IPS-18c (cell line): ENCODE measurements around the gene ACAD10.
A peak's percentile ranks its signal among the peaks of the same experiment; 100 is the strongest.
"Not testable (repeated sequence)": the region's sequence is repeated elsewhere in the genome, so short reads cannot be mapped to it uniquely, and the experiment has no call there.

ENCODE experiments used
- H3K4me3 ChIP-seq: 2 replicates; pipeline ENCODE4 v1.7.0; 2013; ENCODE audit warnings: low read depth, mild to moderate bottlenecking, low read length, moderate library complexity; ENCODE audit not compliant: insufficient read depth
- H3K9me3 ChIP-seq: one replicate; pipeline ENCODE4 v1.6.1; 2013; ENCODE audit warnings: mild to moderate bottlenecking, low read length, moderate library complexity; ENCODE audit not compliant: control insufficient read depth, insufficient read depth

The ACAD10 gene

DNA sequence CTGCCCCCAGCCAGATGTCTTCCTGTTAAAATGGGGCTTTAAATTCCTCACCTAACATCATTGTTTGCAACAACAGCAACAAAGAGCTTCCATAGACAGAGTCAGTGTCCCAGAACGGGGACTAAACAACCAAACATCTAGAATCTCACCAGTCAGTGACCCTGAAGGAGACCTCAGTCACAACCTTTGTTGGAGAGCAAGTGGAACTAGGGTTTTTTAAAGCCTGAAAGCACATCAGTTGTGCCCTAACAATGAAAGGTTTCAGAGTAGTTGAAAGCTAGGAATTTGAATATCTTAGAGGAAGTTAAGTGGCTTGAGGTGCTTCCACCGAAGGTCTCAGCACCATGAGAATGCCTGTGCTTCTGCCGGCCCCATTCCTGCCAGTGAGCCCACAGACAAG, 75.9 kb downstream of the ACAD10 start:
- no peaks in the 10 kb centered on the region for H3K9me3 ChIP-seq
- H3K4me3 ChIP-seq: no peak overlapping the region

DNA sequence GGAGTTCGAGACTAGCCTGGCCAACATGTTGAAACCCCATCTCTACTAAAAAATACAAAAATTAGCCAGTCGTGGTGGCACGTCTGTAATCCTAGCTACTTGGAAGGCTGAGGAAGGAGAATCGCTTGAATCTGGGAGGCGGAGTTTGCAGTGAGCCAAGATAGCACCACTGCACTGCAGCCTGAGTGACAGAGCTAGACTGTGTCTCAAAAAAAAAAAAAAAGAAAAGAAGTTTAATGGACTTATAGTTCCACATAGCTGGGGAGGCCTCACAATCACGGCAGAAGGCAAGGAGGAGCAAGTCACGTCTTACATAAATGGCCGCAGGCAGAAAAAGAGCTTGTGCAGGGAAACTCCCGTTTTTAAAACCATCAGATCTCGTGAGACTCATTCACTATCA, 77.7 kb downstream of the ACAD10 start:
- not testable (repeated sequence) for H3K9me3 ChIP-seq, H3K4me3 ChIP-seq

DNA sequence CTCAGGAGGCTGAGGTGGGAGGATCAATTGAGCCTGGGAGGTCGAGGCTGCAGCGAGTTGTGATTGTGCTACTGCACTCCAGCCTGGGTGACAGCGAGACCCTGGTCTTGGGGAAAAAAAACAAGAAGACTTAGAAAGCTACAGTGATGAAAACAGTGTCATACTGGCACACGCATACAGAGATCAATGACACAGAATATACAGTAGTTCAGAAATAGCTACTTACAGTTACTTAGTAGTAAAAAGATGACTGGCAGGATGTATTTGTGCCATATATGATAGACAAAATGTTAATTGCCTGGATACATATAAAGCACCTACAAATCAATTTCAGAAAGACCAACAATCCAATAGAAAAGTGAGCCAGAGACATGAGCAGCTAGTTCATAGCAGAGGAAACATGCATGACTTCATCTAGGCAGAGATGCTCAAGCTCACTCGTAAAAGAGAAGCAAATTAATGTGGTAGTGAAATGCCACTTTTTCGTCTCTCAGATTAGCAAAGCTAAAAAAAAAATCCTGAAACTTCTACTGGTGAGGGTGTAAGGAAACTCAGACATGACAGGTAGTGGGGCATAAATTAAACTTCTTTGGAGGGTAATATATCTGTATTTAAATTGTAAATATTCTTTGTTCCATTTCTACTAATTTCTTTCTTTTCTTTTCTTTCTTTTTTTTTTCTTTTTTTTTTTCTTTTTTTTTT, 78.4 kb downstream of the ACAD10 start:
- Histone ChIP-seq H3K9me3 (no peaks in the 10 kb centered on the region), H3K4me3 (no peak overlapping the region)

DNA sequence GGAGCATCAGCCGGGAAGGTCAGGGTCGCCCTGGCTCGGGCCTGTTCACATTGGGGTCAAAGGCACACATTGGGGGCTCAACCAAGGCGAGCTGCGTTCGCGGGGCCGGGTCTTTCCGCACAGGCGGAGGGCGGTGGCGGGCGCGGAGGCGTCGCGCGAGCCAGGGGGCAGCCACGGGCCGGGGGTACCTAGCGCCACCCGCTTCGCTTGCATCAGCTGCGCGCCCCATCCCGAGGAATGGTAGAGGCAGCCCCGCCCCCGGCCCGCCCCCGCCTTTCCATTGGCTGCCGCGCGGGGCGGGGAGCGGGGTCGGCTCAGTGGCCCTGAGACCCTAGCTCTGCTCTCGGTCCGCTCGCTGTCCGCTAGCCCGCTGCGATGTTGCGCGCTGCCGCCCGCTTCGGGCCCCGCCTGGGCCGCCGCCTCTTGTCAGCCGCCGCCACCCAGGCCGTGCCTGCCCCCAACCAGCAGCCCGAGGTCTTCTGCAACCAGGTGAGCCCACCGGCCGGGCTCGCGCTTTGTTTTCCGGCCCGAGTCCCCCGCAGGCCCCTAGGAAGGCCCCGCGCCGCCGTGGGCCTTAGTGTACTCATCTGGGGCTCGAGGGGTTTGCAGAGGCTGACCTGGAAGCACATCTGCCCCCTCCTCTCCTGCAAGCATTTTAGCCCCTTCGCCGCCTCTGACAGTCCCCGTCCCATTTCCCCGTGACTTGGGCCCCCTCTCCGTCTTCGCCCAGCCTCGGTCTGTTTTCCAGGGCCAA, 80.9 kb downstream of the ACAD10 start, which contains the start of gene ALDH2:
TSS of gene ALDH2 (plus strand) at position 326 of the 754 bp plus-strand sequence. CDS start at position 376, 50 bp downstream.
- H3K4me3 ChIP-seq: peak within 1 kb of the TSS; percentile 76

DNA sequence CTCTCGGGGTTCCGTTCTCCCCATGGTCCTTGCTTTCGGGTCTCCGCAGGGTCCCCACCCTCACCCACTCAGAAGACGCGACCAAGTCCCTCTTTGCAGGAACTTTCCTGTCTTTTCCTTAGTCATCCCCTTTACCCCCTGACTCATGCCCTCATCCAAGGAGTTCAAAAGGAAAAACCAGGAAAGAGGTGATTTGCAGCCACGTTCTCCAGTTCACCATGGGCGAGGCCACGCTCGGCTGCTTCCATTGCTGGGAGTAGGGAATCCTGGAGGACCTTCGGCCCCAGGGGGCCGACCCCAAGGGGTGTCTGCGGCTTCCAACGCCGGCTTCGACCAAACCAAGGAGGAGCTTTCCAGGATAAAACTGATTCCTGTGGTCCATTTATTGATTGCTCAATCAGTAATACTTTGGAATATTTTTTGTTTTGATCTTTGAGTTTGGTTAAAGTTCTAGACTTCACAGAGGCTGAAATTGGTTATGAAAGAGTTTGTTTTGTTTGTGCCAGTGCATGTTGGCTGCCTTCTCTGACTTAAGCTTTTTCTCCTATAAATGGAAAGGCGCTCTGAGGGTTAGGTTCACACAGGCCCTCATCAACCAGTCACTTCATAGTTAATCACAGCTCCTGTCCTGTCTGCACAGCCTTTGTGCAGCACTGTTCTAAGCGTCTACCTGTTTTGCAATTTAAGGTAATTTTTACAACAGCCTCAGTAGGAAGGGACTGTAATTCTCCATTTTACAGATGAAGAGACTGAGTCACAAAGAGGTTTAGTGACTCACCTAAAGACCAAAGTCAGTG, 81.7 kb downstream of the ACAD10 start:
- Histone ChIP-seq H3K4me3 (peak overlapping the region; percentile 76), H3K9me3 (no peaks in the 10 kb centered on the region)

More for the DNA sequence above, 80.9 kb downstream of the ACAD10 start, which contains the start of gene ALDH2:
- no peaks in the 10 kb centered on the region for H3K9me3 ChIP-seq

DNA sequence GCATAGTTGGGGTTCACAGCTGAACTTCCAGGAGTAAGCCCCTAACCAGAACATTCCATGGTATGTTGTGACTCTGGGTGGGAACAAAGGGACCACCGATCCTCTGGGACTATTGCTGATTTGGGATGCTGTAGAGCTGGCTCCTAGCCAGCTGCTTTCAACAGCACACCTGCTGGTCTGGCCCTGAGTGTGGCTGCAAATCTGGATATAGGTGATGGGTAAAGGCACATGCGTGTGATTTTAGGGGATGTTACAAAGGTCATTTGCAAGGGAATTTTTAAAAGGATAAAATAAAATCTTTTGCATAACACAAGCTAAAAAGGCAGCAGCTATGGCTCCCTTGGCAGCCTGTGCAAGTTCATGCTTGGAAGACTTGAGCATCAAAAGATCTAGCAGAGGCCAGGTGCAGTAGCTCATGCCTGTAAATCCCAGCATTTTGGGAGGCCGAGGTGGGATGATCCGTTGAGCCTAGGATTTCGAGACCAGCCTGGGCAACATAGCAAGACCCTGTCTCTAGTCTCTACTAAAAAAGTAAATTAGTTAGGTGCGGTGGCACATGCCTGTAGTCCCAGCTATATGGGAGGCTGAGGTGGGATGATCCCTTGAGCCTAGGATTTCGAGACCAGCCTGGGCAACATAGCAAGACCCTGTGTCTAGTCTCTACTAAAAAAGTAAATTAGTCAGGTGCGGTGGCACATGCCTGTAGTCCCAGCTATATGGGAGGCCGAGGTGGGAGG, 82.5 kb downstream of the ACAD10 start:
- no peaks in the 10 kb centered on the region for H3K9me3 ChIP-seq
- H3K4me3 ChIP-seq: peak overlapping the region; percentile 76

DNA sequence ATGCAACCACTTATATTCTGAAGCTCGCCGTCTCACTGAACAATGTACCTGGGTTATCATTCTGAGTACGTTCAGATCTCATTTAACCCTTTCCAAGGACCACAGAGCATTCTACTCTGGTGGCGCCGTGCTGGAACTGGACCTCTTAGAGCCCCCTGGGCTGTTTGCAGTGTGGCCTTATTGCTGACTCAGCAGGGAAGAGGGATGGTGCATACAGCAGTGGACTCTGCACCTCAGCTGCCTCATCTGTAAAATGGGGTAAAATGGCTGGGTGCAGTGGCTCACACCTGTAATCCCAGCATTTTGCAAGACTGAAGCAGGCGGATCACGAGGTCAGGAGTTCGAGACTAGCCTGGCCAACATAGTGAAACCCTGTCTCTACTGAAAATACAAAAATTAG, 83.7 kb downstream of the ACAD10 start:
- Histone ChIP-seq H3K9me3 (no peaks in the 10 kb centered on the region), H3K4me3 (no peak overlapping the region)

DNA sequence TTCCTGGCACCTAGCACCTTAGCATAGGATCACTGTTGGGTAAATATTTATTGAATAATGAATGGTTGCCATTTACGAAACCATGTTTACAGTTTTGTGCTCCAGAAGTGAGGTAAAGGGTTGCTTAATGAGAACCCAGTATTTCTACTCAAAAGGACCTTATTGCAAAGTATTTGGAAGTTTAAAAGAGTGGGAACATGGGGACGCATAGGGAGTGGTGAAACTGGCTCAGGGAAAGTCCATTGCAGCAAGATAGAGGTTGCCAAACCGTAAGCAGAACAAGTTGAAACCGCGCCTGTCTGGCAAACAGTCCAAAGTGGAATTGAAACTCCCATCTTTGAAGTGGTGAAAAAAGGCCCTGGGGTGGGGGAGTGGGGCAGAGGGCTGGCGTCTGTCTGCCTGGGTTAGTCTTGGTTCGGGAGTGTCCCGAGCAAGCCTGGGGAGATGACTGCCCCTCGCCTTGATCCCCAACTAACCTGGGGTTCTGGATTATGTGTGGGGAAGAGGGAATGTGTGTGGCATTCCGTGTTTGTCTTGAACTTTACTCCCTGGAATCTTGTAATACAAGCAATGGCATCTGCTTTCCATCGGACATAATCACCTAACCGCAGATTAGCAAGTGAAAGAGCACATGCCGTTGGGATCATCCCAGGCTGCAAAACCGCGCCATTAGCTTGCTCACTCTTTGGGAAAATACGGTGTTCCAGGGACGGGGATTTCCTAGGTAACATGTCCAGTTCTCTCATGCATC, 88.1 kb downstream of the ACAD10 start:
- no peak overlapping the region for H3K4me3 ChIP-seq

DNA sequence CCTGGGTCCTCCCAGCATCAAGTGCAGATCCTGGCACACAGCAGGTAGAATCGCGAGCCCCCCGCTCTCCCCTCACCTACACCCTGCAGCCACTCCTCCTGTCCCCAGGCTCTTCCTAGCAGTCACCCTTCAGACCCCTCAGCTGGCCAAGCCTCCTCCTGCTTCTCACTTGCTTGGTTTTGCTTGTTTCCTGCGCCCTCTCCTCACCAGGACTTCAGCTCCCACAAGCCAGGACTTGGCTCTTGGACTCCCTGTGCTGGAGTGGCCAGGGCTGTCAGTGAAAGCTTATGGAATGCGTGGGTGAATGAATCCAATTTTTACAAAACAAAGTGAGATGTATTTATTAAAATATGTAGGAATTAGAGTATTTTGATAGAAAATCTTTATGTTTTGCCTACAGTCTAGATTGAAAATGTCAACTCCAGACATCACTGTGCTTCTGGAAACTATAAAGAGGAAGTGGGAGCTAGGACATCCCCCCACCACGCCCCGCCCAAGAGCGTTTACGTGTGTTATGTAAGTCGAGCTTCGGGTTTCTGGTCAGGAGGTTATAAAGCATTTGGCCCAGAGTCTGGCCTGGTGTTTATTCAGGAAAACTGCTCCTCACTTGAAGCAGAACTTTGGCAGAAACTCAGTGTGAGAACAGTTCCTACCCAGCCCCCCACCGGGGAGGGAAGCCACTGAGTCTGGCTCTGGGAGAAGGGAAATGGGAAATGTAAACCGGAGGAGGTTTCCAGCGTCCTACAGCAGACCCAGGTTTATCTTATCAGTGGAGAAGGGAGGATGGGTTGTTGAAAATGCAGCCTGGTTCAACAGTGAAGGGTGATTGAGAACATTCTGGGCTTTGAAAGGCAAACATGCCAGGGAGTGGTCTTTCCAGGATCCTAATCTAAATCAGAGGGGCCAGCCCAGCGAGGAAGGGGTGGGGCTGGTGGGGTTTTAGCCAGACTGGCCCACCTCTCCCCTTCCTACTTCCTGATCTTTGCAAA, 89.6 kb downstream of the ACAD10 start:
- Histone ChIP-seq H3K9me3 (no peaks in the 10 kb centered on the region), H3K4me3 (no peak overlapping the region)

More for the DNA sequence above, 88.1 kb downstream of the ACAD10 start:
- no peaks in the 10 kb centered on the region for H3K9me3 ChIP-seq

DNA sequence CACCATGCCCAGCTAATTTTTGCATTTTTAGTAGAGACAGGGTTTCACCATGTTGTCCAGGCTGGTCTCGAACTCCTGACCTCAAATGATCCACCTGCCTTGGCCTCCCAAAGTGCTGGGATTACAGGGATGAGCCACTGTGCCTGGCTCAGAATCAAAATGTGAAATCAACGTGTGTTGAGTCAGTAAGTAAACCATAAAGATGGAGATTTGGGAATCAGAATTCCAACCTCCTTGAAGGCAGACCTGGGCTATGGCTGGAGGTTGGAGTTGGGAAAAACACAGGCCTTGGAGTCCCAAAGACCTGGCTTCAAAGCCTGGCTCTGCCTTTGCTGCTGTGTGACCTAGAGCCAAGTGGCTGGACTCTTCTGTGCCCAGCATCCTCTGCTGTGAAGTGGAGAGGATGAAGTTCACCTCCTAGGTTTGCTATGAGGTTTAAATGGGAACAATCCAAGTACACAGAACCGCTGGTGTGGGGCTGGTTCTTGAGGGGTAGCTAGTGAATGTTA, 91.0 kb downstream of the ACAD10 start:
- Histone ChIP-seq H3K4me3 (no peak overlapping the region), H3K9me3 (no peaks in the 10 kb centered on the region)

DNA sequence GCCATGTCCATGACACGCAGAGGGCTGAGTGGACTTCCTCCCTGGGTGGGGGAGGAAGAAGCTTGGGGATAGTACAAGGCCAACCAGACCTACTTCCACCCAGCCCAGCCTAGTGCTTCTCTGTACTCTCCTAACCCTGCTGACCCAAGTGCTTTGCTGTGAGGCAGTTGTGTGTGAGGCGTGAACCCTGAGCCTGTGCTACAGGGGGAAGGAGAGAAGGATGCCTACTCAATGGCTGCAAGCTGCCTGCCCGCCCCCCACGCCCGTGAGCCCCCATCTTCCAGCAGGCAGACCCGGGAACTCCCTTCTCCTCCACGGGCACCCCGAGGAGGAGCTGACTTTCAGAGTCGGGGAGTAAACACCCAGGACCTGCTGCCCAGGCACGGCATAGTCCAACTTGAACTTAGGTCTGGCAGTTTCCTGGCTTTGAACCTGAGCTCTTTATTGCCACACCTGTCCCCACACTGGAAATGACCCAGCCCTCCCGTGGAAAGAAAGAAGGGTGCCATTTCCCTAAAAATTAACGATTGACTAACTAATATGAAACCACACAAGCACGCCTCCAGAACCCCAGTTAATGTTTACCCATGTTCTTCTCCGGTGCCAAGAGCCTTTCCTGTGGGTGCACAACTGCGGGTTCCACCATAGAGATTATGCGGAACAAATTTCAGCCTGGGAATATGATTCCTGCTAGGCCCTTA, 91.6 kb downstream of the ACAD10 start:
- Histone ChIP-seq H3K4me3 (no peak overlapping the region), H3K9me3 (no peaks in the 10 kb centered on the region)

DNA sequence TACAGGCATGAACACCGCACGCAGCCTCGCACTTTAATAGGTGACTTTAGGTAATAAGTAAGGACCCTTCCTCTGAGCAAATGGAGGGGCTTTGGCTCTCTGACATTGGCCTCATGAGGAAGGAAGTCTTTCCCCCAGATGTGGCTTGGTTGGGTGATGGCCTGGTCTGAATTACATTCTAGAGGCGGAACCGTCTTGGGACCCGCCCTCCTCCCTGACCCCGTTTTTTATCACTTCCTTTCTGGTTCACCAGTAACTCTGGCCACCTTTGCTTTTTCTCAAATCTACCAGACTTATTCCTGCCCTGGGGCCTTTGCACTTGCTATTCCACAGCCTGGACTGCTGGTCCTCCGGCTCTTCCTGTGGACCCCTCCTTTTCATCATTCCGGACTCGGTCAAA, 94.3 kb downstream of the ACAD10 start:
- no peak overlapping the region for H3K4me3 ChIP-seq
- H3K9me3 ChIP-seq: no peaks in the 10 kb centered on the region

DNA sequence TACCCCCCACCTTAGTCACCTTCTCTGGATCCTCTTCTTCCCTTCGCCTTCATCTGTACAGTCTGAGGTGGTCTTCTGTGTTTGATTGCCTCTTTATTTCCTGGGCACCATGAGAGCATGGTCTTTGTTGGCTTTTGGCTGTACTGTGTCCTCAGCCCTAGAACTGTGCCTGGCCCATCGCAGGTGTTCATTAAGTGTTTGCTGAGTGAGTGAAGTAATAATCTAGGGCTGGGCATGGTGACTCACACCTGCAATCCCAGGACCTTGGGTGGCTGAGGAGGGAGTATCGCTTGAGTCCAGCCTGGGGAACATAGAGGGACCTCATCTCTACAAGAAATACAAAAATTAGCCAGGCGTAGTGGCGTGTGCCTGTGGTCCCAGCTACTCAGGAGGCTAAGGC, 94.8 kb downstream of the ACAD10 start:
- Histone ChIP-seq H3K4me3 (no peak overlapping the region), H3K9me3 (no peaks in the 10 kb centered on the region)

DNA sequence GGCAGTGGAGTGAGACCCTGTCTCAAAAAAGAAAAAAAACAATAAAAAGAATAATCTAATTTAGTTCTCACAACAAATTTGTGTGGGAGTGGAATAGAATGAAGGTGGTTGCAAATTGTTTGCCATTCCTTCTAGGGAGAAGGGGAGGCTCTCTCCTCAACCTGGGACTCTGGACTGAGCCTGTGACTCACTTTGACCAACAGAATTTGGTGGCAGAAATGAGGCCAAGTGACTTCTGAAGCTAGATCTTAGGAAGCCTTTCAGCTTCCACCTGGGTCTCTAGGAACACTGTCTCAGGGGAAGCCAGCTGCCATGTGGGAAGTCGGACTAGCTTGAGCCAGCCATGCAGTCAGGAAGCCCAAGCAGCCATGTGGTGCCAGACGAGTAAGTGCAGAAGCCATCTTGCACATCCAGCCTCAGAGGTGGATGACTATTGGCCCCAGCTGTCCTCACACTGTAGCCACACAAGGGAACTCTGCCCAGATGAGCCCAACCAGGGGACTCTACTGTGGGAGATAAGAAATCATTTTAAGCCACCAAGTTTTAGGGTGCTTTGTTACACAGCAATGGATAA, 95.3 kb downstream of the ACAD10 start:
- H3K4me3 ChIP-seq: no peak overlapping the region

More for the DNA sequence above, 95.3 kb downstream of the ACAD10 start:
- no peaks in the 10 kb centered on the region for H3K9me3 ChIP-seq
